CD14-positive monocyte (primary cell): ENCODE data around the gene APCDD1. TPM values are rescaled to one million over a fixed set of nuclear protein-coding genes. Genes with fewer than 3 reads are reported as not detected.

Experiments
- DNase-seq, 3 donors: peaks; one replicate each; pipeline ENCODE4 v3.0.0-alpha.2; 2011 to 2022
- H2AFZ ChIP-seq: 2 replicates; pipeline ENCODE4 v1.6.0; 2012; ENCODE audit warnings: mild to moderate bottlenecking, low read depth, low read length, inconsistent platforms; ENCODE audit not compliant: insufficient read depth, poor library complexity, severe bottlenecking
- H3K27ac ChIP-seq, 2 donors: 1 replicate in 1 of 2; 2 replicates in 1 of 2; pipeline ENCODE4 v1.5.1; 2012 to 2013; ENCODE audit warnings: low read length in 2 of 2, control low read depth in 1 of 2, inconsistent platforms in 1 of 2, low read depth in 1 of 2, mild to moderate bottlenecking in 1 of 2
- H3K27me3 ChIP-seq, 2 donors: one replicate each; pipeline versions ENCODE4 v1.6.0 to v1.6.1; 2011 to 2013; ENCODE audit warnings: low read length in 2 of 2; ENCODE audit not compliant: control insufficient read depth in 2 of 2, insufficient read depth in 2 of 2
- H3K36me3 ChIP-seq, 2 donors: replicated peaks in 1 of 2; 1 replicate in 1 of 2; 2 replicates in 1 of 2; pipeline versions ENCODE4 v1.5.1 to v1.6.1; 2012 to 2013; ENCODE audit warnings: low read length in 2 of 2, control low read depth in 1 of 2, inconsistent platforms in 1 of 2, mild to moderate bottlenecking in 1 of 2; ENCODE audit not compliant: insufficient read depth in 2 of 2, control insufficient read depth in 1 of 2
- H3K4me1 ChIP-seq, 2 donors: 1 replicate in 1 of 2; 2 replicates in 1 of 2; pipeline versions ENCODE4 v1.5.1 to v1.6.1; 2012 to 2013; ENCODE audit warnings: low read length in 2 of 2, control low read depth in 1 of 2, inconsistent platforms in 1 of 2, mild to moderate bottlenecking in 1 of 2, moderate library complexity in 1 of 2; ENCODE audit not compliant: insufficient read depth in 2 of 2, control insufficient read depth in 1 of 2
- H3K4me2 ChIP-seq: replicated peaks from 2 replicates; pipeline ENCODE3; 2012; ENCODE audit warnings: low read length, moderate library complexity, mild to moderate bottlenecking; ENCODE audit not compliant: poor library complexity, severe bottlenecking; ENCODE audit errors: extremely low read depth
- H3K4me3 ChIP-seq, 3 experiments: fragments of 200-600 bp in 1 of 3; sonication (generic) in 1 of 3; replicated peaks in 1 of 3; 1 replicate in 2 of 3; 2 replicates in 1 of 3; pipeline ENCODE4 v1.5.1; 2011 to 2013; ENCODE audit warnings: low read length in 3 of 3, mild to moderate bottlenecking in 3 of 3, control low read depth in 2 of 3, low read depth in 2 of 3, inconsistent platforms in 1 of 3, moderate library complexity in 1 of 3
- H3K79me2 ChIP-seq: 2 replicates; pipeline ENCODE4 v1.6.0; 2012; ENCODE audit warnings: mild to moderate bottlenecking, control low read depth, inconsistent platforms, low read length, moderate library complexity; ENCODE audit not compliant: insufficient read depth
- H3K9ac ChIP-seq: 2 replicates; pipeline ENCODE4 v1.6.0; 2017; ENCODE audit warnings: low read length, mild to moderate bottlenecking; ENCODE audit not compliant: insufficient read depth, poor library complexity, severe bottlenecking
- H3K9me3 ChIP-seq, 2 donors: replicated peaks in 1 of 2; 1 replicate in 1 of 2; 2 replicates in 1 of 2; pipeline versions ENCODE4 v1.5.1 to v1.6.1; 2012 to 2013; ENCODE audit warnings: low read length in 2 of 2, control low read depth in 1 of 2; ENCODE audit not compliant: control insufficient read depth in 1 of 2, insufficient read depth in 1 of 2
- H4K20me1 ChIP-seq: 2 replicates; pipeline ENCODE4 v1.6.0; 2012; ENCODE audit warnings: mild to moderate bottlenecking, low read length, control low read depth, moderate library complexity; ENCODE audit not compliant: insufficient read depth
- H3K27ac Mint-ChIP-seq, 7 donors: one replicate each; pipeline ENCODE4 v1.8.0; 2020; ENCODE audit warnings: mild to moderate bottlenecking in 7 of 7, mixed read lengths in 7 of 7, moderate library complexity in 6 of 7, inconsistent platforms in 2 of 7
- H3K27me3 Mint-ChIP-seq, 3 donors: one replicate each; pipeline ENCODE4 v1.8.0; 2021 to 2022; ENCODE audit warnings: low read depth in 3 of 3, mild to moderate bottlenecking in 3 of 3, mixed read lengths in 3 of 3, moderate library complexity in 3 of 3, inconsistent platforms in 1 of 3
- H3K36me3 Mint-ChIP-seq, 2 donors: one replicate each; pipeline ENCODE4 v1.8.0; 2020; ENCODE audit warnings: mixed read lengths in 2 of 2, inconsistent platforms in 1 of 2, mild to moderate bottlenecking in 1 of 2
- H3K4me1 Mint-ChIP-seq: one replicate; pipeline ENCODE4 v1.8.0; 2020; ENCODE audit warnings: mild to moderate bottlenecking, mixed read lengths
- H3K4me3 Mint-ChIP-seq, 2 donors: one replicate each; pipeline ENCODE4 v1.8.0; 2020; ENCODE audit warnings: mild to moderate bottlenecking in 2 of 2, mixed read lengths in 2 of 2, moderate library complexity in 1 of 2
- H3K9me3 Mint-ChIP-seq, 7 donors: one replicate each; pipeline ENCODE4 v1.8.0; 2020 to 2022; ENCODE audit warnings: mixed read lengths in 7 of 7, mild to moderate bottlenecking in 6 of 7, moderate library complexity in 6 of 7, inconsistent platforms in 2 of 7
- WGBS: methylation state at CpG from one replicate; pipeline ENCODE4 v1.1.5; 2013; ENCODE audit warnings: missing lambda C conversion rate; ENCODE audit not compliant: insufficient coverage; 5-methylcytosine and 5-hydroxymethylcytosine counted together
- intact Hi-C, 2 donors: fragments of 100-400 bp; cut with micrococcal nuclease; formaldehyde crosslinking; loops; one replicate each; pipeline versions ENCODE4 v1.15.0 to v1.15.1; 2023
- polyA plus RNA-seq, 3 donors: library from polyadenylated mRNA; depleted of rRNA in 1 of 3; unstranded in 2 of 3; stranded (reverse) in 1 of 3; fragments of 300-500 nt in 2 of 3; fragments of >200 nt in 1 of 3; fragmentation: Illumina TruSeq in 2 of 3; gene quantifications; 1 replicate in 2 of 3; 2 replicates in 1 of 3; pipeline ENCODE4 v1.2.3, GENCODE V29; 2012 to 2021
- TF ChIP-seq, protein P1 (sequence below): fragments of 200-600 bp; IDR thresholded peaks from one replicate; pipeline ENCODE4 v1.8.0; 2022; ENCODE audit warnings: antibody characterized with exemption, mild to moderate bottlenecking

Gene APCDD1
- polyA plus RNA-seq, 3 donors, result 1.2 to 4.8 (median 1.6) TPM

DNA sequence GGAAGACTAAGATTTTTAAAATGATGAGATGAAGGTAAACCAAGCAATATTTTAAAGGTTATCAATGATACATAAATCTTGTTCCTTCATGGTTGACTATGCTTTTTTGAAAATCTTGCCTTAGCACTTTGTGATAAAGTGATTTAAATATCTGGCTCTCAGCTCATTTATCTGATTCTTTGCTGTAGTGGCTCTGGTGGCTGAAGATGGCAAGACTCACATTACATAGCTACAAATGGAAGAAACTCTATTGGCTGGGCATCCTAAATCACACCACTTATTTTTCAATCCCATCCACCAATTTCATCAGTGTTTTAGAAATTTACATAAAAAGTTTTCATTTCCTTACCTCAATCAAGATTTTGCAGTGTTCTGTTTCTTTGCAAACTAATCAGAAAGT, 16.6 kb upstream of the APCDD1 start:
- Histone ChIP-seq H3K27me3 (no peaks in the 10 kb centered on the region), H2AFZ (no peak overlapping the region), H3K36me3 (no peaks in the 10 kb centered on the region), H3K27ac (no peak overlapping the region), H3K79me2 (no peaks in the 10 kb centered on the region), H3K9ac (no peak overlapping the region), H3K4me1 (peaks cover 0 to 2% of the 10 kb centered on the region in 2 donors), H3K9me3 (no peaks in the 10 kb centered on the region), H4K20me1 (no peaks in the 10 kb centered on the region), H3K4me2 (no peak overlapping the region), H3K4me3 (no peak overlapping the region)
- TF ChIP-seq, protein P1, sequence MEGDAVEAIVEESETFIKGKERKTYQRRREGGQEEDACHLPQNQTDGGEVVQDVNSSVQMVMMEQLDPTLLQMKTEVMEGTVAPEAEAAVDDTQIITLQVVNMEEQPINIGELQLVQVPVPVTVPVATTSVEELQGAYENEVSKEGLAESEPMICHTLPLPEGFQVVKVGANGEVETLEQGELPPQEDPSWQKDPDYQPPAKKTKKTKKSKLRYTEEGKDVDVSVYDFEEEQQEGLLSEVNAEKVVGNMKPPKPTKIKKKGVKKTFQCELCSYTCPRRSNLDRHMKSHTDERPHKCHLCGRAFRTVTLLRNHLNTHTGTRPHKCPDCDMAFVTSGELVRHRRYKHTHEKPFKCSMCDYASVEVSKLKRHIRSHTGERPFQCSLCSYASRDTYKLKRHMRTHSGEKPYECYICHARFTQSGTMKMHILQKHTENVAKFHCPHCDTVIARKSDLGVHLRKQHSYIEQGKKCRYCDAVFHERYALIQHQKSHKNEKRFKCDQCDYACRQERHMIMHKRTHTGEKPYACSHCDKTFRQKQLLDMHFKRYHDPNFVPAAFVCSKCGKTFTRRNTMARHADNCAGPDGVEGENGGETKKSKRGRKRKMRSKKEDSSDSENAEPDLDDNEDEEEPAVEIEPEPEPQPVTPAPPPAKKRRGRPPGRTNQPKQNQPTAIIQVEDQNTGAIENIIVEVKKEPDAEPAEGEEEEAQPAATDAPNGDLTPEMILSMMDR, result no peak
- DNase-seq, result peak in 1 of 3 donors; percentile 26
- Mint-ChIP-seq H3K27ac (no peak overlapping the region), H3K4me3 (no peak overlapping the region), H3K4me1 (peaks cover 14% of the 10 kb centered on the region), H3K36me3 (no peaks in the 10 kb centered on the region), H3K9me3 (no peaks in the 10 kb centered on the region), H3K27me3 (peaks cover 0 to 5% (median 1%) of the 10 kb centered on the region in 3 donors)
- intact Hi-C loops, result no loop called here

DNA sequence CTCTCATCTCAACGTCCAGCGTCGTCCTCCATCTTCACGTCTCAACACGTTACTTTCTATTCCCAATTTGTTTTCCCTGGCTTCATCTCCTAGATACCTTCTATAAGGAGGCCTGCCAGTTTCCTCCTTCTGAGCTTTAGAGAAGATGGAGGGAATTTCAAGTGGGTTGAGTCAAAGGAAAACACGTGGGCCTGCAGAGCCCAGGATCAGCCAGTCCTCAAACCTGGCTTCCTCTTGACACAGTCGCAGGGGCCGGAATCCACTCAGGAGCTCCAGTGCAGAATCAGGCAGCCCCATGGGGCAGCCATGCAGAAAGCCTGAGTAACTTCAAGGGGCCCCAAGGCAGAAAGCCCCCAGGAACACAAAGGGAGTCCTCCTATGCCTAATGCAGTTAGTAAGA, 14.5 kb upstream of the APCDD1 start:
- peaks cover 1 to 5% (median 3%) of the 10 kb centered on the region in 3 donors for H3K27me3 Mint-ChIP-seq
- no peaks in the 10 kb centered on the region for H3K27me3 ChIP-seq
- H3K9me3 Mint-ChIP-seq, result no peaks in the 10 kb centered on the region
- no peaks in the 10 kb centered on the region for H3K9me3 ChIP-seq
- H3K4me3 Mint-ChIP-seq, result no peak overlapping the region
- peaks cover 19% of the 10 kb centered on the region for H3K4me1 Mint-ChIP-seq
- no peaks in the 10 kb centered on the region for H4K20me1 ChIP-seq
- no peak overlapping the region for H3K4me3 ChIP-seq
- DNase-seq, result no peak
- H3K9ac ChIP-seq, result no peak overlapping the region
- no peak overlapping the region for H2AFZ ChIP-seq
- intact Hi-C loops, result no loop called here
- no peak overlapping the region for H3K4me2 ChIP-seq
- WGBS, result 100% methylated on average over 3 of the region's 8 CpGs
- H3K27ac Mint-ChIP-seq, result no peak overlapping the region
- no peaks in the 10 kb centered on the region for H3K36me3 ChIP-seq
- H3K36me3 Mint-ChIP-seq, result no peaks in the 10 kb centered on the region
- H3K4me1 ChIP-seq, result peaks cover 0 to 2% of the 10 kb centered on the region in 2 donors
- no peak overlapping the region for H3K27ac ChIP-seq
- H3K79me2 ChIP-seq, result no peaks in the 10 kb centered on the region
- TF ChIP-seq, protein P1, result no peak
